Common myeloid progenitor, CD34-positive (primary cell): ENCODE measurements around the gene ALDOA.

Experiments used
- CTCF ChIA-PET: fragments of 350-600 bp; sonication (Branson Sonifier 250); formaldehyde crosslinking; loops from one replicate; lab custom pipeline; 2021; ENCODE audit warnings: antibody characterized with exemption; lab: Charles Lee
- POLR2A ChIA-PET: fragments of 350-600 bp; sonication (Branson Sonifier 250); formaldehyde crosslinking; loops from one replicate; lab custom pipeline; 2021; ENCODE audit warnings: antibody characterized with exemption; lab: Charles Lee
- DNase-seq, 3 donors: peaks; one replicate each; pipeline versions ENCODE4 v3.0.0 to v3.0.0-alpha.2; 2013
- H3K27ac ChIP-seq, 2 experiments: 1 replicate in 1 of 2; 2 replicates in 1 of 2; pipeline ENCODE4 v1.7.0; 2013; ENCODE audit warnings: inconsistent platforms in 2 of 2, low read length in 2 of 2, mild to moderate bottlenecking in 2 of 2, low read depth in 1 of 2, moderate library complexity in 1 of 2; ENCODE audit not compliant: severe bottlenecking in 2 of 2, insufficient read depth in 1 of 2, poor library complexity in 1 of 2
- H3K27me3 ChIP-seq, 5 experiments: replicated peaks in 2 of 5; 1 replicate in 3 of 5; 2 replicates in 2 of 5; pipeline versions ENCODE4 v1.6.1 to v1.7.0; 2013; ENCODE audit warnings: low read length in 4 of 5, mild to moderate bottlenecking in 2 of 5, moderate library complexity in 2 of 5, inconsistent platforms in 1 of 5; ENCODE audit not compliant: insufficient read depth in 5 of 5, control insufficient read depth in 4 of 5
- H3K36me3 ChIP-seq, 4 experiments: 1 replicate in 2 of 4; 2 replicates in 2 of 4; pipeline versions ENCODE4 v1.6.1 to v1.7.0; 2013; ENCODE audit warnings: low read length in 3 of 4, control low read depth in 1 of 4, mild to moderate bottlenecking in 1 of 4; ENCODE audit not compliant: control insufficient read depth in 4 of 4, insufficient read depth in 4 of 4
- H3K4me1 ChIP-seq, 4 experiments: 1 replicate in 3 of 4; 2 replicates in 1 of 4; pipeline versions ENCODE4 v1.6.1 to v1.7.1; 2013; ENCODE audit warnings: low read length in 3 of 4, mild to moderate bottlenecking in 3 of 4, control low read depth in 1 of 4, inconsistent platforms in 1 of 4, moderate library complexity in 1 of 4; ENCODE audit not compliant: control insufficient read depth in 4 of 4, insufficient read depth in 4 of 4; ENCODE audit errors: control extremely low read depth in 1 of 4
- H3K4me3 ChIP-seq, 7 experiments: 1 replicate in 4 of 7; 2 replicates in 3 of 7; pipeline versions ENCODE4 v1.5.1 to v1.7.0; 2013; ENCODE audit warnings: mild to moderate bottlenecking in 7 of 7, low read length in 6 of 7, moderate library complexity in 6 of 7, inconsistent platforms in 2 of 7, low read depth in 2 of 7, control low read depth in 1 of 7; ENCODE audit not compliant: insufficient read depth in 4 of 7, control insufficient read depth in 1 of 7; ENCODE audit errors: extremely low read depth in 1 of 7
- H3K9me3 ChIP-seq, 5 experiments: 1 replicate in 4 of 5; 2 replicates in 1 of 5; pipeline versions ENCODE4 v1.6.1 to v1.7.1; 2013; ENCODE audit warnings: low read length in 4 of 5, mild to moderate bottlenecking in 2 of 5, inconsistent platforms in 1 of 5, low read depth in 1 of 5, moderate library complexity in 1 of 5; ENCODE audit not compliant: control insufficient read depth in 4 of 5, insufficient read depth in 2 of 5; ENCODE audit errors: control extremely low read depth in 1 of 5
- WGBS: methylation state at CpG from one replicate; pipeline ENCODE4 v1.1.5; 2013; ENCODE audit not compliant: insufficient coverage; 5-methylcytosine and 5-hydroxymethylcytosine counted together

ALDOA gene

DNA sequence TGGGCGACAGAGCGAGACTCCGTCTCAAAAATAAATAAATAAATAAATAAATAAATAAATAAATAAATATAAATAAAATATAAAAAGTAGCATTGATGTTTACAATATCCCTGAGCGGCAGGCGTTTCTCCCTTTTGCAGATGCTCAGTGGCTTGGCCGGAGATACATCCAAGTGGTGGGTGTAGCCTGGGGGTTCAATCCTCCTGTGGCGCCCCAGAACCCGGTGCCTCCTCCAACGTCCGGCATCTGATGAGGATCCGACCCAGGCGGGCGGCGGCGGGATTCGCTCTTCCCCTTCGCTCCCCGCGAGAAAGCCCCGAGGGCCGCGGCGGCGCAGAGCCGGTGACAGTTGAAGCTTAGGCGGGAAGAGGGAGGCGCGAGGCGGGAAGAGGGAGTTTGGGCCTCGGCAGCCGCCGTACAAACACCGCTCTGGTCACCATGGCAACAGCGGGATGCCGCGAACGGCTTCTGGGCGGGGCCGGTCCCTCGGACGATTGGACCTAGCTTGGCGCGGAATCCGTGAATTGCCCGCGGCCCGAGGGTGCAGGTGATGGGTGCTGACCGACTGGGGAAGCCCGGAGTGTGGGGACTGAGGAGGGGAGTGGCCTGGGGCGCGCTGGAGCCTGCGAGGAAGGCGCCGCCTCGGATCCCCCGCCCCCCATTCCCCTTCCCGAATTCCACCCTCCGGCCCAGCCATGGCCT lies 12.7 kb upstream of the ALDOA start:
- POLR2A ChIA-PET: interaction anchor here (0.5 to 1.4 kb wide), 2 partner anchors 12 to 128 kb away, joined by 4 to 11 read pairs; partner anchors contain the start of gene ALDOA
- 0% methylated on average over 40 of the region's 58 CpGs for WGBS
- Histone ChIP-seq H3K27me3 (no peaks in the 10 kb centered on the region), H3K9me3 (no peaks in the 10 kb centered on the region), H3K4me1 (peaks cover 0 to 22% (median 12%) of the 10 kb centered on the region in 4 experiments), H3K27ac (peak overlapping the region in 1 of 2 experiments; percentile 80), H3K4me3 (peak overlapping the region; percentile 62 to 88 (median 83)), H3K36me3 (peaks cover 0 to 2% (median 0%) of the 10 kb centered on the region in 4 experiments)
- CTCF ChIA-PET: interaction anchor here (1.2 to 8.5 kb wide), 9 partner anchors 10 to 56 kb away, joined by 3 to 76 read pairs (median 5); partner anchors contain the start of genes TBX6 and TLCD3B
- peak; percentile 85 to 88 (median 86) for DNase-seq

DNA sequence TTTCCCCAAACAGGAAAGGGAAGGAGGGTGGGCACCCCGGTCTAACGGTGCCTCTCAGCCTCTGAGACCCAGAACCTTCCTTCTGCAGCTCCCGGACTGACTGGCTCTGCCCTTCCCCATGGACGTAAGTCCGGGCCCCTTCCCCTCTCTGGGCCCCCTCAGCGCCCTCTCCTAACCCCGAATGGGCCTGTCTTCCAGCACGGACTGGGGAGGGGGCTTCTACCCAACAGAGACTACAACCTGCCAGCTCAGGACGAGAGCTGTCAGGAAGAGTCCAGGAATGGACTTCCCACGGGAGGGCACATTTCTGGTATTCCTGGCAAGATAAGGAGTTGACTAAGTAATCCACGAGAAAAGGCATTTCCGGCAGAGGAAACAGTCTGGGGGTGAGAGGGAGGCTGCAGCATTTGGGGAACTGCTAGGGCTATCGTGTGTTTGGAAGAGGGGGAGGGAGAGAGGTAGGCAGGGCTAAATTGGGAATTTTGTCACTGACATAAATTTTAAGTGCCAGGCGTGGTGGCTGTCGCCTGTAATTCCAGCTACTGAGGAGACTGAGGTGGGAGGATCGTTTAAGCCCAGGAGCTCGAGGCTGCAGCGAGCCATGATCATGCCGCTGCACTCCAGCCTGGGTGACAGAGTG lies 12.1 kb upstream of the ALDOA start:
- Histone ChIP-seq H3K4me1 (peaks cover 0 to 22% (median 12%) of the 10 kb centered on the region in 4 experiments), H3K27ac (peak overlapping the region in 1 of 2 experiments; percentile 80), H3K27me3 (no peaks in the 10 kb centered on the region), H3K36me3 (peaks cover 0 to 2% (median 0%) of the 10 kb centered on the region in 4 experiments), H3K4me3 (peak overlapping the region; percentile 62 to 88 (median 83)), H3K9me3 (no peaks in the 10 kb centered on the region)
- DNase-seq: peak in 1 of 3 donors; percentile 29
- CTCF ChIA-PET: interaction anchor here (1.2 to 8.5 kb wide), 8 partner anchors 10 to 55 kb away, joined by 3 to 76 read pairs (median 6); partner anchors contain the start of genes TBX6 and TLCD3B
- POLR2A ChIA-PET: interaction anchor here (0.5 to 1.4 kb wide), 3 partner anchors 12 to 1762 kb away, joined by 3 to 11 read pairs (median 4); partner anchors contain the start of gene ALDOA
- 9% methylated on average over 17 of the region's 19 CpGs for WGBS

DNA sequence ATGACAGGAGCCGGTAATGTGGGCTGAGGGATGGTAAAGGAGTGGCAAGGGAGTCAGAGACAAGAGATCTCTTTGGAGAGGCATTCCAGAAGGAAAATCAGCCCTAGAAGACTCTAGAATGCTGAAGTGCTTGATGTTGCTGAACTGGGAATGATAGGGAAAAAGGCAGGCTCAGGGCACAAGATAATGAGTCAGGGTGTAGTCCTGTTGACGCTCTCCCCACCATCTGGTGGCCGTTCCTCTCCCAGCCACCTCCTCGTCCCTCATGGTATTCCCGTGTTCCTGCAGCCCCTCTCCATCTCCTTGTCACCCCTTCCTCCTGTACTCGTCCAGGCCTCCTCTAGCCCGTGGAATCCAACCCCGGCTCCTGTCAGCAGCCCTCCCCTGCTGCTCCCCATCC lies 11.1 kb upstream of the ALDOA start:
- no peak overlapping the region for H3K4me3 ChIP-seq
- no peaks in the 10 kb centered on the region for H3K27me3 ChIP-seq
- H3K9me3 ChIP-seq: no peaks in the 10 kb centered on the region
- ChIA-PET POLR2A (interaction anchor here (0.7 to 1.2 kb wide), 2 partner anchors 11 to 1763 kb away, joined by 3 to 11 read pairs; partner anchors contain the start of gene ALDOA), CTCF (interaction anchor here (1.0 to 8.5 kb wide), 7 partner anchors 11 to 69 kb away, joined by 3 to 76 read pairs (median 16); partner anchors contain the start of genes ALDOA, TBX6 and TLCD3B)
- H3K36me3 ChIP-seq: peaks cover 0 to 2% (median 0%) of the 10 kb centered on the region in 4 experiments
- no peak for DNase-seq
- peaks cover 0 to 22% (median 12%) of the 10 kb centered on the region in 4 experiments for H3K4me1 ChIP-seq
- H3K27ac ChIP-seq: no peak overlapping the region
- 98% methylated on average over 8 of the region's 8 CpGs for WGBS

DNA sequence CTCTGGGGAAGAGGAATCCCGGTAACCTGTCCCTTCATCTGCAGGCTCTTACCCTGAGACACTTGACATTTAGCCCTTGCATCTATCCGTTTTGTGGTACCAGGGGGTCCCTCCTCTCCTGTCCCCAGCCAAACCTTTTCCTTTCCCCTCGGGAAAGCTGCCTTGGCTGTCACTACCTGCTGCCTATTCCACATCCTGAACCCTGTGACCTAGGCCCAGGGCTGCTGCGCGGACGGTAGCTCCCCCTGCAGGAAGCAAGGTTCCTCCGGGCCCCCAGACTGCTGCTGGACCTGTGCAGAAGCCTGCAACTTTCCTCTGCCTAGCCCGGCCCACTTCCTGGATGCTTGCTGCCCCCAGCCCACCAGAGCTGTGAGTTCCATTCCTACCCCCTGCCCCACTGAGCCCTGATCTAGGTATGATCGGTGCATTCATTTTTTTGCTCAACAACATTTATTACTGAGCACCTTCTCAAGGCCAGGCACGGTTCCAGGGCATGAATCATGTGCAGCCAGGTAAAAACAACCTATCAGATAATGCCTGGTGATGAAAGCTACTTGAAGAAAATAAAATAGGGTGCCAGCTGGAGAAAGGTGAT lies 10.5 kb upstream of the ALDOA start:
- peak; percentile 48 to 58 (median 51) for DNase-seq
- CTCF ChIA-PET: interaction anchor here (0.9 to 8.5 kb wide), 11 partner anchors 8 to 248 kb away, joined by 3 to 76 read pairs (median 6); partner anchors contain the start of genes ALDOA, C16orf92, TBX6 and TLCD3B
- H3K27me3 ChIP-seq: no peaks in the 10 kb centered on the region
- no peak overlapping the region for H3K27ac ChIP-seq
- H3K4me3 ChIP-seq: no peak overlapping the region
- H3K4me1 ChIP-seq: peaks cover 0 to 22% (median 12%) of the 10 kb centered on the region in 4 experiments
- H3K9me3 ChIP-seq: no peaks in the 10 kb centered on the region
- H3K36me3 ChIP-seq: peaks cover 0 to 3% (median 1%) of the 10 kb centered on the region in 4 experiments
- 17% methylated on average over 6 of the region's 10 CpGs for WGBS
- POLR2A ChIA-PET: interaction anchor here (1.2 kb wide), 1 partner anchor 10 kb away, joined by 11 read pairs; the partner anchor contains the start of gene ALDOA

DNA sequence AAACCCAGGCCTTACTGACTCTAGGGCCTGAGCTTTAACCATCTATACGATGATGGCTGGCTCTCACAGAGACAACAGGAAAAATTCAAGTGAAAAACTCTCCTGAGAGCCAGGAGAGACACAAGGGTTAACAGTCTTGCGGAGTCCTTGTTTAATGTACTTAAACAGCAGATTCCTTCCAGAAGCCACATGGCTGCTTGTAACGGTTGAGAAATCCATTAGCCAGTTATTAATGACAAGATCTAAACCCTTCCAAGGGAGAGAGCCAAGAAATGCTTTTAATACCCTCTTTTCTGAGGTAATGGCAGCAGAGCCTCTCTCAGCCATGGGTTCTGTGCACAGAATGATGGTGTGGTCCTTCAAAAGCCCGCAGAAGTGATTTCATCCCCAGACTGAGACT lies 5.2 kb upstream of the ALDOA start:
- peaks cover 0 to 3% (median 1%) of the 10 kb centered on the region in 4 experiments for H3K36me3 ChIP-seq
- no peak overlapping the region for H3K4me3 ChIP-seq
- no peak for DNase-seq
- peaks cover 0 to 21% (median 15%) of the 10 kb centered on the region in 4 experiments for H3K4me1 ChIP-seq
- 96% methylated on average over 4 of the region's 4 CpGs for WGBS
- POLR2A ChIA-PET: no interaction called here
- H3K27me3 ChIP-seq: no peaks in the 10 kb centered on the region
- no peak overlapping the region for H3K27ac ChIP-seq
- no peaks in the 10 kb centered on the region for H3K9me3 ChIP-seq
- CTCF ChIA-PET: interaction anchor here (0.5 to 8.5 kb wide), 3 partner anchors 18 to 186 kb away, joined by 3 to 76 read pairs (median 4); no protein-coding TSS in a partner anchor

DNA sequence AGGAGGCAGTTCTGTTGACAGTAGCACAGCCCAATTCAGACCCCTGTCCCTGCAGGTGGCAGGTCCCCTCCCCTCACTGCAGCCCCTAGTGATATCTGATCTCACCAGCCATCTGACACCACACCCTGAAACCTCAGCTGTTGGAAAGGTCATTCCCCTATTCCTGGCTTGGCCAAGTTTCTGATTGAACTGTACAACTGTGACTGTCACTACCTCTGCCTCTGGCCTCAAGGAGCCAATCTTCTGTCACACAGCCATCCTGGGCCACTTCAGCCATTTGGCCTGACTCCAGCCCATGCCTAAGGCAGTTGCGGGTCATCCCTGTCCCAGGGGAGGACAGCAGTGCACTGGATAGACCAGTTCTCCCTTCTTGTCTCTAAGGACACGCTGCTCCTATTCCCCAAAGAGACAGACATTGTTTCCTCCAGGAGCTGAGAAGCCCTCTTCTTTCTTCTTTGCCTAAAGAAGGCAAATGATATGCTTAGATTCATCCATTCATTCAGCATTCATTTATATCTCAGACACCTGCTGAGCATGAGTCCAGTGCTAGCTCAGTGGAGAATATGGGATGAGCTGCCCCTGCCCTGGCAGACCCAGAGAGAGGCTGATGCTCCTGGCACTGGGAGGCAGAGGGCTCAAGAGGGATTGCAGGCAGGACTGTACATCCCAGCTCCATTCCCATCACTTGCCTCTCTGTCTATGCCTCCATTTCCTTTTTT lies 4.6 kb upstream of the ALDOA start:
- 100% methylated on average over 2 of the region's 2 CpGs for WGBS

More for the DNA sequence above, 4.6 kb upstream of the ALDOA start:
- Histone ChIP-seq H3K27ac (no peak overlapping the region), H3K4me3 (no peak overlapping the region), H3K4me1 (peaks cover 0 to 21% (median 15%) of the 10 kb centered on the region in 4 experiments), H3K9me3 (no peaks in the 10 kb centered on the region), H3K27me3 (no peaks in the 10 kb centered on the region), H3K36me3 (peaks cover 0 to 3% (median 1%) of the 10 kb centered on the region in 4 experiments)
- POLR2A ChIA-PET: no interaction called here
- CTCF ChIA-PET: interaction anchor here (1.3 kb wide), 1 partner anchor 19 kb away, joined by 3 read pairs; no protein-coding TSS in a partner anchor
- no peak for DNase-seq
